NCI-H226 (cell line): Measurements from ENCODE around the gene SCPEP1.

Source experiments
- DNase-seq: peaks from one replicate; pipeline ENCODE4 v3.0.0-alpha.2; 2015

SCPEP1 gene

GRCh38 chr17:57004944-57005579 lies 27.1 kb downstream of the SCPEP1 start:
- DNase-seq, result no peak

GRCh38 chr17:57006040-57006439 lies 28.1 kb downstream of the SCPEP1 start:
- DNase-seq, result no peak

GRCh38 chr17:57008958-57009357 lies 31.0 kb downstream of the SCPEP1 start:
- no peak for DNase-seq

GRCh38 chr17:57009737-57010445 lies 32.0 kb downstream of the SCPEP1 start:
- peak; percentile 40 for DNase-seq

GRCh38 chr17:57010487-57010886 lies 32.6 kb downstream of the SCPEP1 start:
- no peak for DNase-seq

GRCh38 chr17:57011491-57012015 lies 33.6 kb downstream of the SCPEP1 start:
- DNase-seq, result no peak

- DNase-seq, result no peak
Measured at GRCh38 chr17:57016071-57016763, 38.3 kb downstream of the SCPEP1 start.

GRCh38 chr17:57016764-57017116 lies 38.8 kb downstream of the SCPEP1 start:
- DNase-seq, result no peak

- no peak for DNase-seq
Measured at GRCh38 chr17:57017625-57018024, 39.7 kb downstream of the SCPEP1 start.

- DNase-seq, result no peak
Measured at GRCh38 chr17:57020208-57020607, 42.3 kb downstream of the SCPEP1 start.

- no peak for DNase-seq
Measured at GRCh38 chr17:57021226-57021940, 43.5 kb downstream of the SCPEP1 start.

- DNase-seq, result no peak
Measured at GRCh38 chr17:57025876-57026275, 47.9 kb downstream of the SCPEP1 start.

- no peak for DNase-seq
Measured at GRCh38 chr17:57027852-57028251, 49.9 kb downstream of the SCPEP1 start.

- no peak for DNase-seq
Measured at GRCh38 chr17:57032343-57032742, 54.4 kb downstream of the SCPEP1 start.

- DNase-seq, result no peak
Measured at GRCh38 chr17:57033296-57033695, 55.4 kb downstream of the SCPEP1 start.

GRCh38 chr17:57034807-57035754 lies 57.1 kb downstream of the SCPEP1 start:
- DNase-seq, result no peak

GRCh38 chr17:57035971-57036481 lies 58.1 kb downstream of the SCPEP1 start:
- no peak for DNase-seq

- no peak for DNase-seq
Measured at GRCh38 chr17:57037411-57037810, 59.5 kb downstream of the SCPEP1 start.

- DNase-seq, result no peak
Measured at GRCh38 chr17:57038486-57038885, 60.6 kb downstream of the SCPEP1 start.

GRCh38 chr17:57040571-57040970 lies 62.6 kb downstream of the SCPEP1 start:
- no peak for DNase-seq

GRCh38 chr17:57043276-57043675 lies 65.3 kb downstream of the SCPEP1 start:
- no peak for DNase-seq
